H1 (cell line): ENCODE measurements around the gene ADARB2. TPM values are rescaled to one million over a fixed set of nuclear protein-coding genes. Genes with fewer than 3 reads are reported as not detected.
A peak's percentile ranks its signal among the peaks of the same experiment; 100 is the strongest.

ENCODE experiments used
- CTCF ChIA-PET: fragments of 300-600 bp; sonication (Branson Sonifier 250); formaldehyde crosslinking; loops from one replicate; lab custom pipeline; 2021; ENCODE audit not compliant: partially characterized antibody; lab: Charles Lee
- POLR2A ChIA-PET: fragments of 300-600 bp; sonication (Branson Sonifier 250); formaldehyde crosslinking; loops from one replicate; lab custom pipeline; 2021; ENCODE audit warnings: inconsistent platforms; ENCODE audit not compliant: partially characterized antibody; lab: Charles Lee
- DNase-seq, 2 experiments: peaks; one replicate each; pipeline versions ENCODE4 v3.0.0 to v3.0.0-alpha.2; 2010 to 2022; ENCODE audit warnings: low spot score in 2 of 2, low read depth in 1 of 2, mixed read lengths in 1 of 2
- FAIRE-seq: peaks from 2 replicates; lab custom pipeline; 2011; peaks lifted over from hg19 to GRCh38; lab: Jason Lieb, UNC
- H2AFZ ChIP-seq: 2 replicates; pipeline ENCODE4 v1.8.1; 2012; ENCODE audit warnings: low read length, inconsistent platforms
- H2AK5ac ChIP-seq: 2 replicates; pipeline ENCODE4 v1.6.1; 2013; ENCODE audit warnings: low read depth, low read length
- H2BK120ac ChIP-seq: replicated peaks from 2 replicates; pipeline ENCODE3; 2013; ENCODE audit warnings: low read depth, low read length, inconsistent platforms
- H2BK12ac ChIP-seq: 2 replicates; pipeline ENCODE4 v1.6.1; 2013; ENCODE audit warnings: low read depth, low read length
- H2BK15ac ChIP-seq: 2 replicates; pipeline ENCODE4 v1.6.1; 2013; ENCODE audit warnings: low read length
- H2BK20ac ChIP-seq: 2 replicates; pipeline ENCODE4 v1.6.1; 2013; ENCODE audit warnings: low read length
- H2BK5ac ChIP-seq: 2 replicates; pipeline ENCODE4 v1.6.1; 2013; ENCODE audit warnings: low read depth, low read length
- H3K14ac ChIP-seq: 2 replicates; pipeline ENCODE4 v1.6.1; 2013; ENCODE audit warnings: inconsistent platforms; ENCODE audit not compliant: insufficient read length
- H3K18ac ChIP-seq: 2 replicates; pipeline ENCODE4 v1.6.1; 2013; ENCODE audit warnings: low read length; ENCODE audit errors: extremely low read depth
- H3K23ac ChIP-seq: 2 replicates; pipeline ENCODE4 v1.6.1; 2013; ENCODE audit warnings: inconsistent platforms; ENCODE audit not compliant: insufficient read length
- H3K23me2 ChIP-seq: 2 replicates; pipeline ENCODE4 v1.6.1; 2013; ENCODE audit warnings: low read depth, low read length
- H3K27ac ChIP-seq: 2 replicates; pipeline ENCODE4 v1.6.1; 2011; ENCODE audit warnings: low read depth, low read length, inconsistent platforms
- H3K27me3 ChIP-seq, 4 experiments: replicated peaks in 1 of 4; 1 replicate in 1 of 4; 2 replicates in 3 of 4; pipeline versions ENCODE4 v1.6.1 to v1.8.1; 2011 to 2013; ENCODE audit warnings: low read length in 3 of 4, mild to moderate bottlenecking in 3 of 4, inconsistent platforms in 2 of 4, mixed read lengths in 2 of 4, moderate library complexity in 1 of 4; ENCODE audit not compliant: control insufficient read depth in 3 of 4, insufficient read depth in 3 of 4; ENCODE audit errors: extremely low read depth in 1 of 4
- H3K36me3 ChIP-seq, 4 experiments: 2 replicates each; pipeline versions ENCODE4 v1.6.1 to v1.8.1; 2011 to 2013; ENCODE audit warnings: mild to moderate bottlenecking in 4 of 4, low read length in 3 of 4, moderate library complexity in 2 of 4, control low read depth in 1 of 4, inconsistent platforms in 1 of 4; ENCODE audit not compliant: insufficient read depth in 4 of 4, control insufficient read depth in 2 of 4
- H3K4ac ChIP-seq: replicated peaks from 2 replicates; pipeline ENCODE3; 2013; ENCODE audit warnings: low read length, low read depth, mixed read lengths, inconsistent platforms; ENCODE audit not compliant: insufficient read length
- H3K4me1 ChIP-seq, 4 experiments: replicated peaks in 1 of 4; 1 replicate in 1 of 4; 2 replicates in 3 of 4; pipeline versions ENCODE4 v1.6.1 to v1.8.1; 2011 to 2013; ENCODE audit warnings: low read length in 3 of 4, inconsistent platforms in 2 of 4, mixed read lengths in 1 of 4; ENCODE audit not compliant: insufficient read depth in 4 of 4, control insufficient read depth in 3 of 4
- H3K4me2 ChIP-seq, 2 experiments: 2 replicates each; pipeline versions ENCODE4 v1.6.1 to v1.8.1; 2011 to 2013; ENCODE audit warnings: low read depth in 2 of 2, low read length in 2 of 2, control low read depth in 1 of 2, inconsistent platforms in 1 of 2, mild to moderate bottlenecking in 1 of 2; ENCODE audit not compliant: insufficient read depth in 1 of 2
- H3K4me3 ChIP-seq, 4 experiments: fragments of 200-600, 300-600 bp in 1 of 4; sonication (generic), shearing (Covaris generic), sonication (Bioruptor Twin) in 1 of 4; 2 replicates each; pipeline versions ENCODE4 v1.5.1 to v1.8.1; 2011 to 2016; ENCODE audit warnings: low read length in 4 of 4, low read depth in 3 of 4, control low read depth in 2 of 4, inconsistent platforms in 2 of 4, mild to moderate bottlenecking in 2 of 4, mixed read lengths in 1 of 4, moderate library complexity in 1 of 4; ENCODE audit not compliant: insufficient read depth in 2 of 4; ENCODE audit errors: extremely low read depth in 1 of 4
- H3K56ac ChIP-seq: replicated peaks from 2 replicates; pipeline ENCODE3; 2013; ENCODE audit warnings: low read depth, mild to moderate bottlenecking, mixed read lengths, low read length, inconsistent platforms; ENCODE audit not compliant: insufficient read length
- H3K79me1 ChIP-seq: 2 replicates; pipeline ENCODE4 v1.6.1; 2013; ENCODE audit warnings: low read depth, low read length, control low read depth
- H3K79me2 ChIP-seq, 2 experiments: 2 replicates each; pipeline versions ENCODE4 v1.6.1 to v1.8.1; 2012 to 2013; ENCODE audit warnings: low read length in 2 of 2, mild to moderate bottlenecking in 2 of 2, inconsistent platforms in 1 of 2; ENCODE audit not compliant: insufficient read depth in 2 of 2, control insufficient read depth in 1 of 2
- H3K9ac ChIP-seq, 4 experiments: replicated peaks in 1 of 4; 1 replicate in 1 of 4; 2 replicates in 3 of 4; pipeline versions ENCODE4 v1.6.1 to v1.8.1; 2011 to 2013; ENCODE audit warnings: low read depth in 3 of 4, low read length in 3 of 4, control low read depth in 2 of 4, mild to moderate bottlenecking in 2 of 4, moderate library complexity in 2 of 4, inconsistent platforms in 1 of 4; ENCODE audit errors: extremely low read depth in 1 of 4
- H3K9me3 ChIP-seq, 2 experiments: 2 replicates each; pipeline versions ENCODE4 v1.6.1 to v1.8.1; 2012 to 2013; ENCODE audit warnings: mild to moderate bottlenecking in 2 of 2, moderate library complexity in 2 of 2, control low read depth in 1 of 2, inconsistent platforms in 1 of 2, low read depth in 1 of 2, low read length in 1 of 2, mixed read lengths in 1 of 2; ENCODE audit not compliant: insufficient read depth in 2 of 2
- H4K20me1 ChIP-seq, 2 experiments: replicated peaks in 1 of 2; 2 replicates each; pipeline versions ENCODE3 to v1.8.1; 2011 to 2013; ENCODE audit warnings: inconsistent platforms in 2 of 2, low read length in 2 of 2, mild to moderate bottlenecking in 1 of 2; ENCODE audit not compliant: insufficient read depth in 2 of 2, control insufficient read depth in 1 of 2
- H4K5ac ChIP-seq: 2 replicates; pipeline ENCODE4 v1.6.1; 2013; ENCODE audit warnings: low read length, low read depth, mixed read lengths, inconsistent platforms; ENCODE audit not compliant: insufficient read length
- H4K8ac ChIP-seq: 2 replicates; pipeline ENCODE4 v1.8.0; 2013; ENCODE audit warnings: mild to moderate bottlenecking, moderate library complexity, low read length, inconsistent platforms; ENCODE audit not compliant: insufficient read depth; ENCODE audit errors: extremely low read depth
- H4K91ac ChIP-seq: replicated peaks from 2 replicates; pipeline ENCODE3; 2013; ENCODE audit warnings: low read length, mixed read lengths, inconsistent platforms; ENCODE audit not compliant: insufficient read length
- ATF2 ChIP-seq: IDR thresholded peaks from 2 replicates; pipeline ENCODE4 v1.6.1; 2012; ENCODE audit warnings: low read length, inconsistent platforms
- BRCA1 ChIP-seq: IDR thresholded peaks from 2 replicates; pipeline ENCODE4 v1.6.1; 2012; ENCODE audit warnings: low read depth, low read length, improper control_type of control experiment
- CBX8 ChIP-seq: fragments of 300-800, 300-1000 bp; sonication (generic); IDR thresholded peaks from 2 replicates; pipeline ENCODE4 v1.7.1; 2016; ENCODE audit warnings: low read depth, low read length, borderline replicate concordance
- CEBPB ChIP-seq: IDR thresholded peaks from 2 replicates; pipeline ENCODE4 v1.6.1; 2012; ENCODE audit warnings: low read depth, low read length
- GABPA ChIP-seq: IDR thresholded peaks from 2 replicates; pipeline ENCODE4 v1.6.1; 2011; ENCODE audit warnings: mild to moderate bottlenecking, low read length, moderate library complexity, borderline replicate concordance; ENCODE audit not compliant: insufficient read depth
- JUN ChIP-seq: IDR thresholded peaks from 2 replicates; pipeline ENCODE4 v1.6.1; 2011; ENCODE audit warnings: low read depth, mild to moderate bottlenecking, improper control_type of control experiment, low read length
- KDM1A ChIP-seq: fragments of 200-600, 300-600 bp; sonication (generic); IDR thresholded peaks from 2 replicates; pipeline ENCODE4 v1.7.1; 2016; ENCODE audit warnings: mild to moderate bottlenecking, low read length, borderline replicate concordance
- KDM5A ChIP-seq: fragments of 200-600 bp; IDR thresholded peaks from 2 replicates; pipeline ENCODE4 v1.7.1; 2012; ENCODE audit warnings: mild to moderate bottlenecking, low read length, inconsistent platforms, mixed read lengths
- PHF8 ChIP-seq: fragments of 200-600 bp; sonication (generic); conservative IDR thresholded peaks from 2 replicates; pipeline ENCODE4 v1.7.1; 2012; ENCODE audit warnings: low read depth, mild to moderate bottlenecking, inconsistent platforms, low read length, moderate library complexity
- POLR2A ChIP-seq, 2 experiments: IDR thresholded peaks; 1 replicate in 1 of 2; 2 replicates in 1 of 2; pipeline ENCODE4 v1.6.1; 2011; ENCODE audit warnings: low read depth in 2 of 2, low read length in 2 of 2, mild to moderate bottlenecking in 2 of 2; ENCODE audit errors: control extremely low read depth in 1 of 2
- POLR2AphosphoS5 ChIP-seq: IDR thresholded peaks from 2 replicates; pipeline ENCODE4 v1.6.1; 2011; ENCODE audit warnings: low read depth, low read length
- SRF ChIP-seq: IDR thresholded peaks from 2 replicates; pipeline ENCODE4 v1.6.1; 2011; ENCODE audit warnings: mild to moderate bottlenecking, low read depth, low read length, moderate library complexity
- TBP ChIP-seq: IDR thresholded peaks from 2 replicates; pipeline ENCODE4 v1.6.1; 2011; ENCODE audit warnings: low read depth, low read length, improper control_type of control experiment
- TEAD4 ChIP-seq: IDR thresholded peaks from 2 replicates; pipeline ENCODE4 v1.6.1; 2012; ENCODE audit warnings: low read depth, low read length, inconsistent platforms, mixed read lengths
- WGBS, 2 experiments: shearing (Covaris generic) in 1 of 2; methylation state at CpG; one replicate each; pipeline versions ENCODE4 v1.1.6 to v1.1.7; 2013 to 2015; ENCODE audit warnings: low lambda C conversion rate in 2 of 2, mixed read lengths in 2 of 2, inconsistent platforms in 1 of 2, low coverage in 1 of 2, missing lambda C conversion rate in 1 of 2; ENCODE audit not compliant: insufficient replicate concordance in 2 of 2, insufficient coverage in 1 of 2, insufficient read length in 1 of 2; ENCODE audit errors: extremely low coverage in 1 of 2, missing lambda C conversion rate in 1 of 2; 5-methylcytosine and 5-hydroxymethylcytosine counted together
- polyA plus RNA-seq, 7 experiments: library from polyadenylated mRNA; depleted of rRNA in 3 of 7; stranded (reverse) in 5 of 7; unstranded in 2 of 7; fragments of >200 nt in 5 of 7; fragments of 200-250 nt in 2 of 7; gene quantifications; 1 replicate in 5 of 7; 2 replicates in 1 of 7; 4 replicates in 1 of 7; pipeline versions ENCODE4 v1.2.1 to v1.2.3, GENCODE V29; 2011 to 2013; ENCODE audit warnings: missing spikeins in 2 of 7, mixed read lengths in 2 of 7
- total RNA-seq: library from RNA; stranded (reverse); fragmentation: NEBNext Ultra II Directional; extraction: Animal tissue kit (Norgen Biotek cat#: 25700); gene quantifications from 2 replicates; pipeline ENCODE4 v1.2.1, GENCODE V29; 2021

ADARB2 gene
- total and polyA plus RNA-seq, 2 of the 8 experiments (the other 6 are each of a cell fraction or from before 2014, with no cell fraction given) = 2.2 to 2.8 TPM

- Histone ChIP-seq H4K8ac (no peak overlapping the region), H3K4me2 (no peak overlapping the region), H3K79me1 (no peaks in the 10 kb centered on the region), H3K4me1 (peaks cover 0 to 6% (median 3%) of the 10 kb centered on the region in 4 experiments; a peak in 6 of 7 replicates), H3K23me2 (no peaks in the 10 kb centered on the region), H3K36me3 (no peaks in the 10 kb centered on the region; a peak in 1 of 8 replicates), H2AK5ac (no peak overlapping the region), H2BK12ac (no peak overlapping the region), H3K79me2 (no peaks in the 10 kb centered on the region), H3K4ac (no peak overlapping the region), H3K27ac (no peak overlapping the region), H3K56ac (no peak overlapping the region), H2BK120ac (no peak overlapping the region), H3K14ac (no peak overlapping the region), H4K20me1 (peaks cover 0 to 2% of the 10 kb centered on the region in 2 experiments), H3K9ac (no peak overlapping the region), H3K9me3 (peaks cover 10 to 17% of the 10 kb centered on the region in 2 experiments), H3K18ac (no peak overlapping the region), H2AFZ (no peak overlapping the region), H4K5ac (no peak overlapping the region), H4K91ac (no peak overlapping the region), H2BK15ac (no peak overlapping the region), H3K4me3 (no peak overlapping the region), H3K23ac (no peak overlapping the region), H3K27me3 (no peaks in the 10 kb centered on the region), H2BK5ac (no peak overlapping the region), H2BK20ac (no peak overlapping the region)
- ChIA-PET CTCF (interaction anchor here (1.3 kb wide), 1 partner anchor 72 kb away, joined by 3 read pairs; no protein-coding TSS in a partner anchor), POLR2A (no interaction called here)
- DNase-seq (peak in 1 of 2 experiments; percentile 40), FAIRE-seq (no peak)
- WGBS, 2 experiments = 84% methylated on average over 13 of the region's 13 CpGs; no CpG with 5 or more reads in 1 of the 2 experiments
- TF ChIP-seq POLR2A (IDR thresholded peaks at IDR 0.05; ENCODE audit: control extremely low read depth in 1 of 2, low read depth in 2 of 2, low read length in 2 of 2) (no peak), TBP (no peak), CEBPB (no peak), JUN (no peak), ATF2 (no peak), PHF8 (no peak), SRF (no peak), CBX8 (no peak), TEAD4 (no peak), KDM5A (no peak), KDM1A (no peak), POLR2AphosphoS5 (no peak), GABPA (no peak), BRCA1 (no peak)
Measured at GRCh38 chr10:1476455-1476803, 260.9 kb downstream of the ADARB2 start.
